ENCODE data around the gene SIRT2.
A peak's percentile ranks its signal among the peaks of the same experiment; 100 is the strongest.

DNA sequence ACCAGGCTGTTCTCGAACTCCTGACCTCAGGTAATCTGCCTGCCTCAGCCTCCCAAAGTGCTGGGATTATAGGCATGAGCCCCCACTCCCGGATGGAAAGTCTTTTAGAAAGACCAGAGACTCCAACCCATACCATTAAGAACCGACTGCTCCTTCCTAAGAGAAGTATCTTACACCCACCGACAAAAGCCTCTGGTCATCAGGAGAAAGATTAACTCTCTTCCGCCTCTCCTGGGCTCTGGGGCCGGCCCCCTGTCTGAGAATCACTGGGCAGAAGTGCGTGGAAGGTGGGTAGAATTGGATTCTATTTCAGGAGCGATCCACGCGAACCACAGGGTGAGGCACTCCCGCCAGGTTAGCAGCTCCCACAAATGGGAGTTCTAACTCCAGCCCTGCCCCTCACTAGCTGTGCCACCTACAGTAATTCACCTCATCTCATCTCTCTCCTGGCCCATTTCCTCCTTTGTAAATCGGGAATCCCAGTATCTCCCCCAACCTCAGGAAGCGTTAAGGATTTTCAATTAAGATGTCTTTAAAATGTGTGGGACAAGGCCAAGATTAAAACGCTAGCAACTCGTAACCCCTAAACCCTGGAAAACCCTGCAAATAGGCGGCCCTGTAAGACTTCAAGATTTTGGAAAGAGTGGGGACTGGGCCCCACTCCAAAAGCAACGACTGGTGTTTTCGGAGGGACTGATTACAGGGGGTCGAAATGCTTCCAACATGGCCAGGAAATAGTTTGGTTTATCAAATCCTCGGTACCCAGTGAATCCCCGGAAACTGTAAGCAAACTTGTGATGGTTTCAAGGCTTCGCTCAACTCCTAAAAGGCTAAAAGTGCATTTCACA lies 50.9 kb downstream of the SIRT2 start:
- TF ChIP-seq, protein P1, sequence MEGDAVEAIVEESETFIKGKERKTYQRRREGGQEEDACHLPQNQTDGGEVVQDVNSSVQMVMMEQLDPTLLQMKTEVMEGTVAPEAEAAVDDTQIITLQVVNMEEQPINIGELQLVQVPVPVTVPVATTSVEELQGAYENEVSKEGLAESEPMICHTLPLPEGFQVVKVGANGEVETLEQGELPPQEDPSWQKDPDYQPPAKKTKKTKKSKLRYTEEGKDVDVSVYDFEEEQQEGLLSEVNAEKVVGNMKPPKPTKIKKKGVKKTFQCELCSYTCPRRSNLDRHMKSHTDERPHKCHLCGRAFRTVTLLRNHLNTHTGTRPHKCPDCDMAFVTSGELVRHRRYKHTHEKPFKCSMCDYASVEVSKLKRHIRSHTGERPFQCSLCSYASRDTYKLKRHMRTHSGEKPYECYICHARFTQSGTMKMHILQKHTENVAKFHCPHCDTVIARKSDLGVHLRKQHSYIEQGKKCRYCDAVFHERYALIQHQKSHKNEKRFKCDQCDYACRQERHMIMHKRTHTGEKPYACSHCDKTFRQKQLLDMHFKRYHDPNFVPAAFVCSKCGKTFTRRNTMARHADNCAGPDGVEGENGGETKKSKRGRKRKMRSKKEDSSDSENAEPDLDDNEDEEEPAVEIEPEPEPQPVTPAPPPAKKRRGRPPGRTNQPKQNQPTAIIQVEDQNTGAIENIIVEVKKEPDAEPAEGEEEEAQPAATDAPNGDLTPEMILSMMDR (IDR thresholded peaks at IDR 0.05) = peak in 1 of 6 experiments; percentile 0
- TF ChIP-seq POLR2A (IDR thresholded peaks at IDR 0.05) = no peak
